ENCODE results near the gene DTNA. TPM values are rescaled to one million over a fixed set of nuclear protein-coding genes. Genes with fewer than 3 reads are reported as not detected.
A peak's percentile ranks its signal among the peaks of the same experiment; 100 is the strongest.
"Not testable (repeated sequence)": the region's sequence is repeated elsewhere in the genome, so short reads cannot be mapped to it uniquely, and the experiment has no call there.

Gene DTNA
- total RNA-seq = 10 to 100 TPM; 26.1 to 58.3 (median 40.3) TPM

DNA sequence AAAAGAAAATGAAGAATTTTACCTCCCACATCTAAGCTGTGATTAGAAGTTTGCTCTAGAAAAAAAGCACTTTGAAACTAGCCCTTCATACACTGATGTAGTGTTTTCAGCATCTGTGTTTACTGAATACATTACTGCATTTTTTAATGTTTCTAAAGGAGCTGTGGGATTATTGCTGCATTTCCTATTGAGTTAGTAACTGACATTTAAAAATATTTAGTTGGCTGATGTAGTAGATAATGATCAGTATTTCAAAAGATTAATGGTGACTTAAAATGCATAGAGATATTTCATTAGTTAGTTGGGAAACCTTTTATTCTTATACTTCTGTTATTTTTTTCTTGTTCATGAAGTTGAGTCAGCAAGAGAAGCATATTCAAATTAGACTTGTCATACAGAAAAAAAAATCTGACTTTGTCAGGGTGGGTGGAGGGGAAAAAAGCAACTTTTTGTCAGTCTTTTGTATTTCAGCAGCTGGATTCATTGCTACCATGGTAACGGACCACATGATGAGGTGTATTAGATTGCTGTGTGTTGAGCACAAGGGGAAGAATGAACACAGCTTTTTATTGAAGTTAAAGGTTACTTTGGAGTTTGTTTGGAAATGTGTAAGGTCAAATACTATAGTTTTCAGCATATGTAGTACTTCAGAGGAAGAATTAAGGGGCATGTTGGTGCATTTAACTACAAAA lies at the start of gene DTNA:
TSS of gene DTNA (plus strand) at position 549 of the 692 bp plus-strand sequence. CDS start 45,679 bp downstream, outside the sequence.
- TF ChIP-seq, protein P1, sequence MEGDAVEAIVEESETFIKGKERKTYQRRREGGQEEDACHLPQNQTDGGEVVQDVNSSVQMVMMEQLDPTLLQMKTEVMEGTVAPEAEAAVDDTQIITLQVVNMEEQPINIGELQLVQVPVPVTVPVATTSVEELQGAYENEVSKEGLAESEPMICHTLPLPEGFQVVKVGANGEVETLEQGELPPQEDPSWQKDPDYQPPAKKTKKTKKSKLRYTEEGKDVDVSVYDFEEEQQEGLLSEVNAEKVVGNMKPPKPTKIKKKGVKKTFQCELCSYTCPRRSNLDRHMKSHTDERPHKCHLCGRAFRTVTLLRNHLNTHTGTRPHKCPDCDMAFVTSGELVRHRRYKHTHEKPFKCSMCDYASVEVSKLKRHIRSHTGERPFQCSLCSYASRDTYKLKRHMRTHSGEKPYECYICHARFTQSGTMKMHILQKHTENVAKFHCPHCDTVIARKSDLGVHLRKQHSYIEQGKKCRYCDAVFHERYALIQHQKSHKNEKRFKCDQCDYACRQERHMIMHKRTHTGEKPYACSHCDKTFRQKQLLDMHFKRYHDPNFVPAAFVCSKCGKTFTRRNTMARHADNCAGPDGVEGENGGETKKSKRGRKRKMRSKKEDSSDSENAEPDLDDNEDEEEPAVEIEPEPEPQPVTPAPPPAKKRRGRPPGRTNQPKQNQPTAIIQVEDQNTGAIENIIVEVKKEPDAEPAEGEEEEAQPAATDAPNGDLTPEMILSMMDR (IDR thresholded peaks at IDR 0.05) = no peak
- TF ChIP-seq POLR2A (IDR thresholded peaks at IDR 0.05) (no peak), EP300 (IDR thresholded peaks at IDR 0.05) (peak in 1 of 2 donors; percentile 65)
- Histone ChIP-seq H3K4me3 (peak within 1 kb of the TSS in 3 of 4 donors; percentile 5 to 39 (median 19)), H3K27me3 (no peaks in the 10 kb centered on the region), H3K9me3 (no peaks in the 10 kb centered on the region), H3K36me3 (no peaks in the 10 kb centered on the region), H3K27ac (peak within 1 kb of the TSS; percentile 22 to 84 (median 66)), H3K4me1 (peaks cover 0 to 52% (median 22%) of the 10 kb centered on the region in 4 donors)
- DNase-seq (ENCODE audit: low spot score in 2 of 2) = peak in 1 of 2 donors; percentile 36
- 28 to 29% methylated on average over 1 of the region's 1 CpG for WGBS, 2 donors

DNA sequence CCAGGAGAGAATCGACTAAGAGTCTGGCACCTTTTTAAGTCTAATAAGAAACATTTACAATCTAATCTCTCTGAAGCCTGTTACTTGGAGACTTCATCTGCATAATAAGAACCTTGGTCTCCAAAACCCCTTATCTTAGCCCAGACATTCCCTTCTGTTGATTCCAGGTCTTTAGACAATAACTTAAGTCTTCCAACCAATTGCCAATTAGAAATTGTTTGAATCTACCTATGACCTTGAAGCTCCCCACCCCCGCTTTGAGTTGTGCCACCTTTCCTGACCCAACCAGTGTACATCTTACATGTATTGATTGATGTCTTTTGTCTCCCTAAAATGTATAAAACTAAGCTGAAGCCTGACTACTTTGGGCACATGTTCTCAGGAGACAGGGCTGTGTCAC lies 49.5 kb upstream of the DTNA start:
- DNase-seq (ENCODE audit: low spot score in 2 of 2) = no peak
- no peak overlapping the region for H3K4me3 ChIP-seq
- H3K9me3 ChIP-seq = no peaks in the 10 kb centered on the region
- H3K27me3 ChIP-seq = no peaks in the 10 kb centered on the region
- peaks cover 0 to 38% (median 9%) of the 10 kb centered on the region in 4 donors for H3K4me1 ChIP-seq
- H3K36me3 ChIP-seq = no peaks in the 10 kb centered on the region
- 70% methylated on average over 2 of the region's 2 CpGs for WGBS, 2 donors
- no peak for TF ChIP-seq POLR2A (IDR thresholded peaks at IDR 0.05)
- TF ChIP-seq, protein P1 (IDR thresholded peaks at IDR 0.05) = no peak
- no peak for TF ChIP-seq EP300 (IDR thresholded peaks at IDR 0.05)
- peak overlapping the region in 2 of 4 donors; percentile 80 to 90 for H3K27ac ChIP-seq

GRCh38 chr18:34661464-34662087 lies 48.5 kb upstream of the DTNA start:
- Histone ChIP-seq H3K36me3 (no peaks in the 10 kb centered on the region), H3K4me1 (peaks cover 0 to 38% (median 9%) of the 10 kb centered on the region in 4 donors), H3K9me3 (no peaks in the 10 kb centered on the region), H3K27me3 (no peaks in the 10 kb centered on the region), H3K27ac (peak overlapping the region in 2 of 4 donors; percentile 45 to 80), H3K4me3 (no peak overlapping the region)
- WGBS, 2 donors = 61 to 64% methylated on average over 4 of the region's 4 CpGs
- TF ChIP-seq POLR2A (IDR thresholded peaks at IDR 0.05) (no peak), EP300 (IDR thresholded peaks at IDR 0.05) (no peak)
- TF ChIP-seq, protein P1 (IDR thresholded peaks at IDR 0.05) = peak; percentile 59 to 66 (median 63)
- DNase-seq (ENCODE audit: low spot score in 2 of 2) = peak in 1 of 2 donors; percentile 15

DNA sequence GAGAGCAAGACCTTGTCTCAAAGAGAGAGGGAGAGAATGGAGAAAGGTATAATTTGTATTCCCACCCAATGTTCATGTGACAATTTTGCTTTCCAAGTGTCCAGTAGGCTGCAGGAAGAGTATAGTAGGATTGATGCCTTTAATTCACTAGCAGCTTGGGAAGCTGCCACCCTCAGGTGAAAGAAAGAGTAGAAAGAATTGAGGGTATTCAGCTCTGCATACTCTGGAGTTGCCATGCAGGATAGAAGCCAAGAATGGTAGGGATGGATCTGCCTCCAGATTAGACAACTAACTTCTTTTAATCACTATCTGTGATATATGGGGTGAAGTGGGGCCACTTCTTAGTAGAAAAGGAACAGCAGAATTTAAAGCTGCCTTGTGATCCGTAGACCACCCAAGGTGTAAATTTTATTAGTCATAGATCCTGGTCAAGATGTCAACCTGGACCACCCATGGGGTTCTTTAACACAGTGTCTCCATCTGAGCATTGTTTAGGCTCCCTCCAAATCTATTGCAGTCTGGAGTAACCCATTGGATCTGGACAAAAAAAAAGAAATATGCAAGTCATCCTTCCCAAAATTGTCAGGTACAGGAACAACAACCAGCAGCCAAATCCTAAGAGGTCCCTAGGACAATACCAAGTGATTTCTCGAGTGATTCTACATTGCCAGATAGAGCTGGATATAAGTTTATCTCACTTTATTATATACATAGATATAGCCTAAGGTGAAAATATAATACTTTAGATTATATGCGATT lies 33.1 kb upstream of the DTNA start:
- Histone ChIP-seq H3K27ac (no peak overlapping the region), H3K9me3 (no peaks in the 10 kb centered on the region), H3K4me3 (no peak overlapping the region), H3K36me3 (no peaks in the 10 kb centered on the region), H3K4me1 (no peaks in the 10 kb centered on the region), H3K27me3 (no peaks in the 10 kb centered on the region)
- WGBS, 2 donors = 84% methylated on average over 3 of the region's 3 CpGs
- DNase-seq (ENCODE audit: low spot score in 2 of 2) = no peak
- TF ChIP-seq EP300 (IDR thresholded peaks at IDR 0.05) (no peak), POLR2A (IDR thresholded peaks at IDR 0.05) (no peak)
- TF ChIP-seq, protein P1 (IDR thresholded peaks at IDR 0.05) = no peak

DNA sequence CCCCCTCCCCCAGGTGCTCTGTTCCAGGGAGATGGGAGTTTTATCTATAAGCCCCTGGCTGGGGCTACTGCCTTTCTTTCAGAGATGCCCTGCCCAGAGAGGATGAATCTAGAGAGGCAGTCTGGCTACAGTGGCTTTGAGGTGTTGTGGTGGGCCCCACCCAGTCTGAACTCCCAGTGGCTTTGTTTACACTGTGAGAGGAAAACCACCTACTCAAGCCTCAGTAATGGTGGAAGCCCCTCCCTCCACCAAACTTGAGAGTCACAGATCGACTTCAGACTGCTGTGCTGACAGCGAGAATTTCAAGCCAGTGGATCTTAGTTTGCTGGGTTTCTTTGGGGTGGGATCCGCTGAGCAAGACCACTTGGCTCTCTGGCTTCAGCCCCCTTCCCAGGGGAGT lies 20.3 kb upstream of the DTNA start:
- DNase-seq (ENCODE audit: low spot score in 2 of 2); H3K36me3 ChIP-seq; H3K4me1 ChIP-seq; H3K27me3 ChIP-seq; H3K27ac ChIP-seq; H3K9me3 ChIP-seq; H3K4me3 ChIP-seq: not testable (repeated sequence)
- 92 to 100% methylated on average over 1 to 3 of the region's 3 CpGs for WGBS, 2 donors
